ENCODE measurements around the gene ACBD6. TPM values are rescaled to one million over a fixed set of nuclear protein-coding genes. Genes with fewer than 3 reads are reported as not detected.

Gene ACBD6
- total RNA-seq, 3 donors from 2014 or later (not counting 1 experiment from before 2014, with no cell fraction given): 29.8 to 47.3 (median 41.9) TPM

- Histone ChIP-seq H3K9me3 (ENCODE audit: control insufficient read depth, insufficient read depth, low read length) (no peaks in the 10 kb centered on the region), H3K4me3 (ENCODE audit: low read length) (no peak overlapping the region), H3K27me3 (ENCODE audit: control insufficient read depth, insufficient read depth, low read length) (peaks cover 2% of the 10 kb centered on the region), H3K27ac (ENCODE audit: low read length) (no peak overlapping the region), H3K4me1 (ENCODE audit: control insufficient read depth, insufficient read depth, low read length) (no peaks in the 10 kb centered on the region), H3K36me3 (ENCODE audit: control insufficient read depth, insufficient read depth, low read length) (no peaks in the 10 kb centered on the region)
- no peak overlapping the region for H3K4me3 Mint-ChIP-seq
- ATAC-seq (no peak), DNase-seq (no peak)
- TF ChIP-seq CTCF (IDR thresholded peaks at IDR 0.05): no peak
- no peaks in the 10 kb centered on the region for H3K9me3 Mint-ChIP-seq
- H3K36me3 Mint-ChIP-seq: no peaks in the 10 kb centered on the region
- intact Hi-C loops (cut with micrococcal nuclease): no loop called here
- peaks cover 11 to 30% of the 10 kb centered on the region in 2 donors for H3K27me3 Mint-ChIP-seq (ENCODE audit: low read depth in 2 of 2)
- WGBS (ENCODE audit: insufficient coverage): 82% methylated on average over 22 of the region's 22 CpGs
- no peaks in the 10 kb centered on the region for H3K4me1 Mint-ChIP-seq
- H3K27ac Mint-ChIP-seq: no peak overlapping the region
These were observed 242.7 kb downstream of the ACBD6 start for GRCh38 chr1:180259431-180260338.

- Histone ChIP-seq H3K27me3 (ENCODE audit: control insufficient read depth, insufficient read depth, low read length) (peaks cover 2% of the 10 kb centered on the region), H3K27ac (ENCODE audit: low read length) (no peak overlapping the region), H3K4me3 (ENCODE audit: low read length) (no peak overlapping the region), H3K9me3 (ENCODE audit: control insufficient read depth, insufficient read depth, low read length) (no peaks in the 10 kb centered on the region), H3K4me1 (ENCODE audit: control insufficient read depth, insufficient read depth, low read length) (no peaks in the 10 kb centered on the region), H3K36me3 (ENCODE audit: control insufficient read depth, insufficient read depth, low read length) (no peaks in the 10 kb centered on the region)
- Mint-ChIP-seq H3K27ac (no peak overlapping the region), H3K36me3 (no peaks in the 10 kb centered on the region), H3K4me1 (no peaks in the 10 kb centered on the region), H3K4me3 (no peak overlapping the region), H3K9me3 (no peaks in the 10 kb centered on the region), H3K27me3 (ENCODE audit: low read depth in 2 of 2) (peaks cover 11 to 30% of the 10 kb centered on the region in 2 donors)
- intact Hi-C loops (cut with micrococcal nuclease): no loop called here
- TF ChIP-seq CTCF (IDR thresholded peaks at IDR 0.05): no peak
- DNase-seq: no peak
- 83% methylated on average over 5 of the region's 5 CpGs for WGBS (ENCODE audit: insufficient coverage)
- ATAC-seq: no peak
These were observed 243.4 kb downstream of the ACBD6 start for GRCh38 chr1:180258935-180259334.

GRCh38 chr1:180258290-180258689 is 244.1 kb downstream of the ACBD6 start:
- Mint-ChIP-seq H3K27ac (no peak overlapping the region), H3K27me3 (ENCODE audit: low read depth in 2 of 2) (peaks cover 11 to 30% of the 10 kb centered on the region in 2 donors), H3K36me3 (no peaks in the 10 kb centered on the region), H3K9me3 (no peaks in the 10 kb centered on the region), H3K4me3 (no peak overlapping the region), H3K4me1 (no peaks in the 10 kb centered on the region)
- H3K4me3 ChIP-seq (ENCODE audit: low read length): no peak overlapping the region
- no peaks in the 10 kb centered on the region for H3K9me3 ChIP-seq (ENCODE audit: control insufficient read depth, insufficient read depth, low read length)
- ATAC-seq: no peak
- DNase-seq: no peak
- 83% methylated on average over 12 of the region's 12 CpGs for WGBS (ENCODE audit: insufficient coverage)
- H3K36me3 ChIP-seq (ENCODE audit: control insufficient read depth, insufficient read depth, low read length): no peaks in the 10 kb centered on the region
- intact Hi-C loops (cut with micrococcal nuclease): no loop called here
- H3K27me3 ChIP-seq (ENCODE audit: control insufficient read depth, insufficient read depth, low read length): peaks cover 2% of the 10 kb centered on the region
- no peaks in the 10 kb centered on the region for H3K4me1 ChIP-seq (ENCODE audit: control insufficient read depth, insufficient read depth, low read length)
- no peak overlapping the region for H3K27ac ChIP-seq (ENCODE audit: low read length)
- TF ChIP-seq CTCF (IDR thresholded peaks at IDR 0.05): no peak
